Endothelial cell of umbilical vein (primary cell): ENCODE data around the gene MEF2C. TPM values are rescaled to one million over a fixed set of nuclear protein-coding genes. Genes with fewer than 3 reads are reported as not detected.

ENCODE experiments used
- BruUV-seq: library from RNA; stranded (reverse); fragments of 400-500 nt; replicated peaks from 2 replicates; lab custom pipeline; 2021; lab: Mats Ljungman, UMichigan
- CTCF ChIA-PET: fragments of 300-600, 350-600 bp; sonication (Branson Sonifier 250); formaldehyde crosslinking; loops from one replicate; lab custom pipeline; 2021; ENCODE audit warnings: antibody characterized with exemption, inconsistent platforms; lab: Charles Lee
- POLR2A ChIA-PET: fragments of 300-600, 350-600 bp; sonication (Branson Sonifier 250); formaldehyde crosslinking; loops from one replicate; lab custom pipeline; 2021; ENCODE audit warnings: antibody characterized with exemption, inconsistent platforms; lab: Charles Lee
- DNase-seq: peaks from one replicate; pipeline ENCODE4 v3.0.0-alpha.2; 2011; ENCODE audit warnings: low read depth, low spot score
- FAIRE-seq: peaks from 2 replicates; lab custom pipeline; 2011; peaks lifted over from hg19 to GRCh38; lab: Jason Lieb, UNC
- H2AFZ ChIP-seq: 2 replicates; pipeline ENCODE4 v1.6.0; 2012; ENCODE audit warnings: low read depth, low read length, control low read depth, inconsistent platforms
- H3K27ac ChIP-seq: 2 replicates; pipeline ENCODE4 v1.5.1; 2011; ENCODE audit warnings: low read depth, mild to moderate bottlenecking, control low read depth, low read length, moderate library complexity; ENCODE audit not compliant: insufficient read depth
- H3K27me3 ChIP-seq, 2 experiments: 2 replicates each; pipeline versions ENCODE4 v1.6.0 to v1.6.1; 2011; ENCODE audit warnings: low read length in 2 of 2, mixed read lengths in 1 of 2; ENCODE audit not compliant: control insufficient read depth in 2 of 2, insufficient read depth in 2 of 2
- H3K36me3 ChIP-seq, 2 experiments: 2 replicates in 1 of 2; 3 replicates in 1 of 2; pipeline ENCODE4 v1.5.1; 2011; ENCODE audit warnings: low read length in 2 of 2, mild to moderate bottlenecking in 1 of 2, moderate library complexity in 1 of 2; ENCODE audit not compliant: control insufficient read depth in 2 of 2, insufficient read depth in 2 of 2; ENCODE audit errors: extremely low read depth in 1 of 2
- H3K4me1 ChIP-seq: 3 replicates; pipeline ENCODE4 v1.5.1; 2011; ENCODE audit warnings: mild to moderate bottlenecking, low read length; ENCODE audit not compliant: control insufficient read depth, insufficient read depth; ENCODE audit errors: extremely low read depth
- H3K4me2 ChIP-seq: 2 replicates; pipeline ENCODE4 v1.6.1; 2011; ENCODE audit warnings: low read length, control low read depth, mixed read lengths; ENCODE audit not compliant: insufficient read depth
- H3K4me3 ChIP-seq, 3 experiments: fragments of 200-600 bp in 1 of 3; sonication (generic), shearing (Covaris generic) in 1 of 3; replicated peaks in 1 of 3; 2 replicates each; pipeline ENCODE4 v1.5.1; 2011 to 2016; ENCODE audit warnings: control low read depth in 3 of 3, low read length in 3 of 3, mild to moderate bottlenecking in 2 of 3, inconsistent platforms in 1 of 3, low read depth in 1 of 3, moderate library complexity in 1 of 3; ENCODE audit not compliant: insufficient read depth in 1 of 3
- H3K79me2 ChIP-seq: 2 replicates; pipeline ENCODE4 v1.6.0; 2012; ENCODE audit warnings: low read length, inconsistent platforms; ENCODE audit not compliant: control insufficient read depth, insufficient read depth
- H3K9ac ChIP-seq: replicated peaks from 2 replicates; pipeline ENCODE3; 2011; ENCODE audit warnings: low read length, control low read depth; ENCODE audit not compliant: insufficient read depth; ENCODE audit errors: extremely low read depth
- H3K9me1 ChIP-seq: replicated peaks from 3 replicates; pipeline ENCODE4 v1.6.0; 2011; ENCODE audit warnings: mild to moderate bottlenecking, low read length; ENCODE audit not compliant: control insufficient read depth, insufficient read depth; ENCODE audit errors: extremely low read depth
- H3K9me3 ChIP-seq: replicated peaks from 2 replicates; pipeline ENCODE4 v1.5.1; 2012; ENCODE audit warnings: low read length, inconsistent platforms; ENCODE audit not compliant: control insufficient read depth, insufficient read depth
- H4K20me1 ChIP-seq: replicated peaks from 2 replicates; pipeline ENCODE3; 2011; ENCODE audit warnings: mild to moderate bottlenecking, low read length; ENCODE audit not compliant: control insufficient read depth, insufficient read depth; ENCODE audit errors: extremely low read depth
- CTCF ChIP-seq, 2 donors: IDR thresholded peaks; 1 replicate in 1 of 2; 2 replicates in 1 of 2; pipeline ENCODE4 v1.5.1; 2011; ENCODE audit warnings: low read length in 2 of 2, mild to moderate bottlenecking in 2 of 2, moderate library complexity in 2 of 2, control low read depth in 1 of 2, inconsistent platforms in 1 of 2, low read depth in 1 of 2; ENCODE audit not compliant: insufficient read depth in 1 of 2; ENCODE audit errors: extremely low read depth in 1 of 2
- GATA2 ChIP-seq: IDR thresholded peaks from 2 replicates; pipeline ENCODE4 v1.7.0; 2011; ENCODE audit warnings: low read depth, mild to moderate bottlenecking, moderate library complexity, mixed read lengths, low read length; ENCODE audit not compliant: insufficient read length, insufficient read depth
- JUN ChIP-seq: IDR thresholded peaks from 2 replicates; pipeline ENCODE4 v1.6.1; 2011; ENCODE audit warnings: borderline replicate concordance, low read depth; ENCODE audit not compliant: insufficient read length, insufficient read depth
- POLR2A ChIP-seq: IDR thresholded peaks from 2 replicates; pipeline ENCODE4 v1.6.1; 2012; ENCODE audit warnings: low read depth, mild to moderate bottlenecking, control low read depth, low read length
- dilution Hi-C: fragments of 300-500 bp; cut with MboI; formaldehyde crosslinking; loops from one replicate; pipeline ENCODE4 v1.15.0; 2019; ENCODE audit warnings: low sequenced_read_pairs; ENCODE audit not compliant: extremely low pct_ligation_motif_present
- intact Hi-C: fragments of 100-400 bp; cut with micrococcal nuclease; formaldehyde crosslinking; loops from one replicate; pipeline ENCODE4 v1.10.0; 2022
- polyA plus RNA-seq, 4 experiments: library from polyadenylated mRNA; depleted of rRNA in 3 of 4; stranded (reverse) in 3 of 4; unstranded in 1 of 4; fragments of >200 nt; gene quantifications; 2 replicates each; pipeline versions ENCODE4 v1.2.1 to v1.2.3, GENCODE V29; 2011 to 2012; ENCODE audit warnings: missing spikeins in 1 of 4
- total RNA-seq: library from RNA; stranded (reverse); gene quantifications from 2 replicates; pipeline ENCODE4 v1.2.3, GENCODE V29; 2021
- TF ChIP-seq, protein P1 (sequence below): IDR thresholded peaks from 2 replicates; pipeline ENCODE4 v1.6.1; 2011; ENCODE audit not compliant: insufficient read depth, insufficient read length

Gene MEF2C
- total and polyA plus RNA-seq, 2 donors (not counting 3 experiments of a cell fraction or from before 2014, with no cell fraction given), result 21.2 to 67.7 TPM

DNA sequence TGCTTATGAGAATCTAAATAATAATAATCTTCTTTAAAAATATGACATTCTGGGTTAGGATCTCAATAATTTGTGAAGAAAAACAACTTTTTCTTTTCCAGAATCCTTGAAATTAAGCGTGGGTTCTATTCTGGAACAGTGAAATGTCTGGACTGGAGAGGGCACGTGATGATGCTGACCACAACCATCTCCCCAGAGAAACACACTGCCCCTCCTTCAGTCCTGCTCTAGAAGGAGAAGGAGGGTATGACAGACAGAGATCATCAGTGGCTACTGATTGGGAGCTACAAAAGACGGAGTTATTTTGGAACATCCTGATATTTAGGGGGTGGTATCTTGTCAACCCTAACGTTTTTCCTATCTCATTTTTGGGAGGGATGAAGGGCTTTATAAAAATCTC lies 40.2 kb downstream of the MEF2C start:
- H3K9me1 ChIP-seq, result no peaks in the 10 kb centered on the region

More for the DNA sequence above, 40.2 kb downstream of the MEF2C start:
- ChIA-PET CTCF (interaction anchor here (1.2 to 2.0 kb wide), 3 partner anchors 9 to 113 kb away, joined by 3 to 9 read pairs (median 3); no protein-coding TSS in a partner anchor), POLR2A (no interaction called here)
- no peak overlapping the region for H3K9ac ChIP-seq
- H3K9me3 ChIP-seq, result no peaks in the 10 kb centered on the region
- H3K79me2 ChIP-seq, result no peaks in the 10 kb centered on the region
- no peak for TF ChIP-seq JUN
- no peak for TF ChIP-seq GATA2
- TF ChIP-seq, protein P1, sequence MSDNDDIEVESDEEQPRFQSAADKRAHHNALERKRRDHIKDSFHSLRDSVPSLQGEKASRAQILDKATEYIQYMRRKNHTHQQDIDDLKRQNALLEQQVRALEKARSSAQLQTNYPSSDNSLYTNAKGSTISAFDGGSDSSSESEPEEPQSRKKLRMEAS, result no peak
- no peak for TF ChIP-seq POLR2A
- TF ChIP-seq CTCF (IDR thresholded peaks at IDR 0.05; ENCODE audit: extremely low read depth in 1 of 2, insufficient read depth in 1 of 2, low read depth in 1 of 2, low read length in 2 of 2), result no peak
- H3K36me3 ChIP-seq, result no peaks in the 10 kb centered on the region
- no peak overlapping the region for H3K27ac ChIP-seq
- intact Hi-C loops (no loop called here), dilution Hi-C loops (no loop called here)
- DNase-seq (no peak), FAIRE-seq (no peak)
- no peaks in the 10 kb centered on the region for H3K27me3 ChIP-seq
- no peak overlapping the region for H3K4me3 ChIP-seq
- no peak overlapping the region for H2AFZ ChIP-seq
- no peaks in the 10 kb centered on the region for H4K20me1 ChIP-seq
- H3K4me2 ChIP-seq, result no peak overlapping the region
- peaks cover 9% of the 10 kb centered on the region for H3K4me1 ChIP-seq
- no TSS peak for BruUV-seq
